Activated T-helper 1 cell treated with anti-CD3 and anti-CD28 coated beads, Interleukin-12 subunit alpha, Interleukin-12 subunit beta, Interleukin-2, Interleukin-4 antibody, amounts not matched to agents 30 ng/mL and 10 ng/mL and 1 ng/mL, durations not matched to agents 14 hours and 24 hours and 36 hours (primary cell): ENCODE results near the gene BPIFA1. TPM values are rescaled to one million over a fixed set of nuclear protein-coding genes. Genes with fewer than 3 reads are reported as not detected.

Experiments used
- DNase-seq: peaks from one replicate; pipeline ENCODE4 v3.0.0; 2021; ENCODE audit warnings: low spot score
- H3K27ac Mint-ChIP-seq: one replicate; pipeline ENCODE4 v1.8.0; 2021; ENCODE audit warnings: mild to moderate bottlenecking, mixed read lengths
- H3K27me3 Mint-ChIP-seq: one replicate; pipeline ENCODE4 v1.8.0; 2022; ENCODE audit warnings: mild to moderate bottlenecking, moderate library complexity, mixed read lengths; ENCODE audit not compliant: insufficient read depth
- H3K36me3 Mint-ChIP-seq: one replicate; pipeline ENCODE4 v1.8.0; 2021; ENCODE audit warnings: low read depth, mixed read lengths
- H3K4me1 Mint-ChIP-seq: one replicate; pipeline ENCODE4 v1.8.0; 2021; ENCODE audit warnings: low read depth, mixed read lengths
- H3K4me3 Mint-ChIP-seq: one replicate; pipeline ENCODE4 v1.8.0; 2021; ENCODE audit warnings: mild to moderate bottlenecking, moderate library complexity, mixed read lengths
- H3K9me3 Mint-ChIP-seq: one replicate; pipeline ENCODE4 v1.8.0; 2021; ENCODE audit warnings: mixed read lengths
- intact Hi-C: fragments of 100-400 bp; cut with micrococcal nuclease; formaldehyde crosslinking; loops from one replicate; pipeline ENCODE4 v1.15.1; 2024
- total RNA-seq: library from RNA; stranded (reverse); gene quantifications from 2 replicates; pipeline ENCODE4 v1.2.3, GENCODE V29; 2022

Gene BPIFA1
- not detected in 2 replicates for total RNA-seq

DNA sequence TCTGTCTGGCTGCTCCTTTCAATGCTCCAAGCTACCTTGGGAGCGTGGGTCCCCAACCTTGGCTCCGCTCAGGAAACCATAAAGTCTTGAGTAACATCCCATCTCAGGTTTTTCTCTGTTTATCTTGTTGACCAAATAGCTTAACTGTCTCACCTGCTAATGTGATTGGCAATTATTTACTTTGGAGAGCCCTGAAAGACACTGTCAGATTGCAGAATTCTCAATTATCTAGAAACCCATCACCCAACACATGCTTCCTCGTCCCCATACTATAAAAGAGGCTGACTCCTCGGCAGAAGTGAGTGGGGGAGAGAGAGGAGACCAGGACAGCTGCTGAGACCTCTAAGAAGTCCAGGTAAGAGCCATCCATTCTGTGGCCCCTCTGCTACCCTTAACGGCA, at the start of gene BPIFA1:
Gene BPIFA1 (plus strand): TSS at position 301 of the 400 bp plus-strand sequence. CDS start 1,716 bp downstream, outside the sequence.
- H3K36me3 Mint-ChIP-seq: no peaks in the 10 kb centered on the region
- H3K27me3 Mint-ChIP-seq: no peaks in the 10 kb centered on the region
- intact Hi-C loops: no loop called here
- peaks cover 22% of the 10 kb centered on the region for H3K4me1 Mint-ChIP-seq
- H3K27ac Mint-ChIP-seq: no peak within 1 kb of the TSS
- no peak for DNase-seq
- no peak within 1 kb of the TSS for H3K4me3 Mint-ChIP-seq
- H3K9me3 Mint-ChIP-seq: no peaks in the 10 kb centered on the region

- Mint-ChIP-seq H3K27me3 (peaks cover 8% of the 10 kb centered on the region), H3K4me1 (no peaks in the 10 kb centered on the region), H3K4me3 (no peak overlapping the region), H3K9me3 (no peaks in the 10 kb centered on the region), H3K36me3 (no peaks in the 10 kb centered on the region), H3K27ac (no peak overlapping the region)
- DNase-seq: no peak
- intact Hi-C loops: no loop called here
Observed at GRCh38 chr20:33187491-33187890, 48.3 kb upstream of the BPIFA1 start.

GRCh38 chr20:33188421-33188820, 47.4 kb upstream of the BPIFA1 start:
- no peaks in the 10 kb centered on the region for H3K4me1 Mint-ChIP-seq
- no peaks in the 10 kb centered on the region for H3K36me3 Mint-ChIP-seq
- H3K27ac Mint-ChIP-seq: no peak overlapping the region
- no peak for DNase-seq
- intact Hi-C loops: no loop called here
- peaks cover 11% of the 10 kb centered on the region for H3K27me3 Mint-ChIP-seq
- no peaks in the 10 kb centered on the region for H3K9me3 Mint-ChIP-seq
- no peak overlapping the region for H3K4me3 Mint-ChIP-seq

- no peak overlapping the region for H3K4me3 Mint-ChIP-seq
- no peak overlapping the region for H3K27ac Mint-ChIP-seq
- H3K9me3 Mint-ChIP-seq: no peaks in the 10 kb centered on the region
- H3K36me3 Mint-ChIP-seq: no peaks in the 10 kb centered on the region
- no peak for DNase-seq
- H3K4me1 Mint-ChIP-seq: no peaks in the 10 kb centered on the region
- intact Hi-C loops: no loop called here
- H3K27me3 Mint-ChIP-seq: peaks cover 11% of the 10 kb centered on the region
Observed at GRCh38 chr20:33191484-33191883, 44.3 kb upstream of the BPIFA1 start.

- no peak for DNase-seq
- no peaks in the 10 kb centered on the region for H3K4me1 Mint-ChIP-seq
- H3K27ac Mint-ChIP-seq: no peak overlapping the region
- no peaks in the 10 kb centered on the region for H3K9me3 Mint-ChIP-seq
- no peak overlapping the region for H3K4me3 Mint-ChIP-seq
- peaks cover 11% of the 10 kb centered on the region for H3K27me3 Mint-ChIP-seq
- intact Hi-C loops: no loop called here
- no peaks in the 10 kb centered on the region for H3K36me3 Mint-ChIP-seq
Observed at GRCh38 chr20:33191955-33192354, 43.8 kb upstream of the BPIFA1 start.

- Mint-ChIP-seq H3K36me3 (no peaks in the 10 kb centered on the region), H3K9me3 (no peaks in the 10 kb centered on the region), H3K27me3 (peaks cover 9% of the 10 kb centered on the region), H3K27ac (no peak overlapping the region), H3K4me1 (no peaks in the 10 kb centered on the region), H3K4me3 (no peak overlapping the region)
- no peak for DNase-seq
- intact Hi-C loops: no loop called here
Observed at GRCh38 chr20:33192912-33193501, 42.8 kb upstream of the BPIFA1 start.

- Mint-ChIP-seq H3K4me1 (no peaks in the 10 kb centered on the region), H3K4me3 (no peak overlapping the region), H3K27me3 (peaks cover 3% of the 10 kb centered on the region), H3K36me3 (no peaks in the 10 kb centered on the region), H3K27ac (no peak overlapping the region), H3K9me3 (no peaks in the 10 kb centered on the region)
- intact Hi-C loops: no loop called here
- DNase-seq: no peak
Observed at GRCh38 chr20:33199026-33199425, 36.8 kb upstream of the BPIFA1 start.

GRCh38 chr20:33202451-33202850, 33.3 kb upstream of the BPIFA1 start:
- intact Hi-C loops: no loop called here
- DNase-seq: no peak
- no peaks in the 10 kb centered on the region for H3K9me3 Mint-ChIP-seq
- no peaks in the 10 kb centered on the region for H3K36me3 Mint-ChIP-seq
- no peak overlapping the region for H3K27ac Mint-ChIP-seq
- no peaks in the 10 kb centered on the region for H3K4me1 Mint-ChIP-seq
- H3K27me3 Mint-ChIP-seq: peaks cover 3% of the 10 kb centered on the region
- no peak overlapping the region for H3K4me3 Mint-ChIP-seq

GRCh38 chr20:33203444-33203843, 32.4 kb upstream of the BPIFA1 start:
- Mint-ChIP-seq H3K9me3 (no peaks in the 10 kb centered on the region), H3K4me1 (no peaks in the 10 kb centered on the region), H3K27ac (no peak overlapping the region), H3K36me3 (no peaks in the 10 kb centered on the region), H3K4me3 (no peak overlapping the region), H3K27me3 (peaks cover 5% of the 10 kb centered on the region)
- intact Hi-C loops: no loop called here
- no peak for DNase-seq

DNA sequence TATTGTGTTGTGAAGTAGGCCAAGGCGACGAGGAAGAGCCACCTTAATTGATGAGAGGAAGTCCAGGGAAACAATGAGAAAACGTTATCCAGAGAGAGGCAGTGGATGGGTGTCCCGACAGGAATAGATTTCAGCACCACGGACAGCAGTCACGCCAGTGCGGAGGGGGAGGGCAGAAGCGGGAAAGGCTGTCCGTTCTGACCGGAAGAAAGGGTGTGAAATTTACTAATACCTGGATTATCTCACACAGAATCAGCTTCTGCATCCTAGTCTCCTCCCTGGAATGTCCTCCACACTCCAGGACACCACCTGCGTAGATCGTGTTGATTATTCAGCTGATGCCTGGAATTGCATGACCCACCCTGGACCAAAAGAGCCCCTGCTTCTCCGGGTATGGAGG, 26.0 kb upstream of the BPIFA1 start:
- H3K27ac Mint-ChIP-seq: no peak overlapping the region
- H3K4me1 Mint-ChIP-seq: peaks cover 6% of the 10 kb centered on the region
- intact Hi-C loops: loop anchor here (5.0 kb wide), 1 partner anchor 307 kb away; no protein-coding TSS in a partner anchor
- H3K4me3 Mint-ChIP-seq: no peak overlapping the region
- H3K27me3 Mint-ChIP-seq: peaks cover 22% of the 10 kb centered on the region
- no peaks in the 10 kb centered on the region for H3K36me3 Mint-ChIP-seq
- no peaks in the 10 kb centered on the region for H3K9me3 Mint-ChIP-seq
- peak; percentile 25 for DNase-seq

- H3K4me1 Mint-ChIP-seq: peaks cover 6% of the 10 kb centered on the region
- H3K4me3 Mint-ChIP-seq: no peak overlapping the region
- H3K36me3 Mint-ChIP-seq: no peaks in the 10 kb centered on the region
- DNase-seq: no peak
- H3K27ac Mint-ChIP-seq: no peak overlapping the region
- no peaks in the 10 kb centered on the region for H3K9me3 Mint-ChIP-seq
- peaks cover 22% of the 10 kb centered on the region for H3K27me3 Mint-ChIP-seq
- intact Hi-C loops: loop anchor here (5.0 kb wide), 1 partner anchor 308 kb away; no protein-coding TSS in a partner anchor
Observed at GRCh38 chr20:33210371-33210770, 25.4 kb upstream of the BPIFA1 start.

- no peaks in the 10 kb centered on the region for H3K36me3 Mint-ChIP-seq
- intact Hi-C loops: loop anchor here (5.0 kb wide), 1 partner anchor 310 kb away; no protein-coding TSS in a partner anchor
Observed at GRCh38 chr20:33211817-33212424, 23.9 kb upstream of the BPIFA1 start.

DNA sequence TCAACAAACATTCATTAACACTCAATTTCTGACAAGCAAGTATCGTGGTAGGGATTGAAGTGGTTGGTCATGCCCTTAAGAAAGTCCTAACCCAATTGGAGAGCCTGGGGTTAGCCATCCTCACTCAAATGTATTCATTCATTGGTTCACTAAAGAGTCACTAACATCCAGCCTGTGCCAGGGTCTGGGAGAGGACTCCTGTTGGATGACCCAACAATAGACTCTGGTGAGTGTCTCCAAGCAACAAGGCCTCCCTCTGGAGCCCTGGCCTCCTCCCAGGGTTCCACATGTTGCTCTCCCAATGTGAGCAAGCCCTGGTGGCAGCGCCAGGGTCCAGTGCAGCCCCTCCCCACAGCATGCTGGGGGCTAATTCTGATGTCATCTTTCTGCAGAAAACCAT, 18.7 kb upstream of the BPIFA1 start, which contains the start of gene BPIFA3:
Gene BPIFA3 (plus strand): TSS at position 301 of the 400 bp plus-strand sequence. CDS start 185 bp downstream, outside the sequence.
- no peak within 1 kb of the TSS for H3K4me3 Mint-ChIP-seq
- no peaks in the 10 kb centered on the region for H3K9me3 Mint-ChIP-seq
- no peak within 1 kb of the TSS for H3K27ac Mint-ChIP-seq
- no peaks in the 10 kb centered on the region for H3K36me3 Mint-ChIP-seq
- no peak for DNase-seq
- peaks cover 17% of the 10 kb centered on the region for H3K27me3 Mint-ChIP-seq
- intact Hi-C loops: no loop called here
- no peaks in the 10 kb centered on the region for H3K4me1 Mint-ChIP-seq

More at GRCh38 chr20:33211817-33212424, 23.9 kb upstream of the BPIFA1 start:
- DNase-seq: peak; percentile 5
- Mint-ChIP-seq H3K27ac (no peak overlapping the region), H3K9me3 (no peaks in the 10 kb centered on the region), H3K27me3 (peaks cover 22% of the 10 kb centered on the region), H3K4me1 (peaks cover 6% of the 10 kb centered on the region), H3K4me3 (no peak overlapping the region)
